T-helper 2 cell treated with Interferon-gamma antibody and Interleukin-4, amounts not matched to agents 5 μg/mL and 100 μg/mL, for 36 hours (primary cell): Measurements from ENCODE around the gene KLF18.
"Not testable (repeated sequence)": the region's sequence is repeated elsewhere in the genome, so short reads cannot be mapped to it uniquely, and the experiment has no call there.

ENCODE experiments used
- DNase-seq: peaks from one replicate; pipeline ENCODE4 v3.0.0; 2021; ENCODE audit warnings: low spot score
- H3K27ac Mint-ChIP-seq: one replicate; pipeline ENCODE4 v1.8.0; 2021; ENCODE audit warnings: mild to moderate bottlenecking, mixed read lengths
- H3K27me3 Mint-ChIP-seq: one replicate; pipeline ENCODE4 v1.8.0; 2021; ENCODE audit warnings: low read depth, mixed read lengths
- H3K36me3 Mint-ChIP-seq: one replicate; pipeline ENCODE4 v1.8.0; 2021; ENCODE audit warnings: low read depth, mixed read lengths
- H3K4me1 Mint-ChIP-seq: one replicate; pipeline ENCODE4 v1.8.0; 2021; ENCODE audit warnings: low read depth, mixed read lengths
- H3K4me3 Mint-ChIP-seq: one replicate; pipeline ENCODE4 v1.8.0; 2022; ENCODE audit warnings: mild to moderate bottlenecking, moderate library complexity, mixed read lengths
- H3K9me3 Mint-ChIP-seq: one replicate; pipeline ENCODE4 v1.8.0; 2021; ENCODE audit warnings: mixed read lengths

Gene KLF18

GRCh38 chr1:44139565-44139964 lies 1.9 kb downstream of the KLF18 start:
- H3K4me1 Mint-ChIP-seq, H3K36me3 Mint-ChIP-seq, H3K9me3 Mint-ChIP-seq, H3K27ac Mint-ChIP-seq, DNase-seq, H3K4me3 Mint-ChIP-seq, H3K27me3 Mint-ChIP-seq: not testable (repeated sequence)

DNA sequence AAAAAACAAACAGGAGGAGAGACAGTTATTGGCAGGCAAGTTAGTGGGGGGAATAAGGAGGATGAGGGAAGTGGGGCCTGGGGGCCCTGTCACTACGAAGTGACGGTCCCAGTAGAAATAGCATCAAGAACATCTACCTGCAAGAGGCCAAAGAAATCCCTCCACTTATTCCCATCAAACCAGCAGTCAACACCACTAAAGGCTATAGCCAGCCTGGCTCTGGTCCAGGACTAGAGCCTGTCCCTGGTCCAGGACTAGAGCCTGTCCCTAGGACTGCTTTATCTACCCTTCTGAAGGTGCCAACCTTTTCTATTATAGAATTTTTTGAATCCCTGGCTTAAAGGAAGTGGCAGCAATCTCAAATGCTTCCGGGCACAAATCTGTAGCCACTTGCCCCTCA lies 3.2 kb downstream of the KLF18 start:
- no peak for DNase-seq
- Mint-ChIP-seq H3K4me3 (no peak overlapping the region), H3K4me1 (no peaks in the 10 kb centered on the region), H3K9me3 (no peaks in the 10 kb centered on the region), H3K36me3 (no peaks in the 10 kb centered on the region), H3K27me3 (peaks cover 4% of the 10 kb centered on the region), H3K27ac (no peak overlapping the region)

- H3K4me3 Mint-ChIP-seq, result no peak overlapping the region
- no peak for DNase-seq
- no peaks in the 10 kb centered on the region for H3K9me3 Mint-ChIP-seq
- peaks cover 4% of the 10 kb centered on the region for H3K27me3 Mint-ChIP-seq
- no peaks in the 10 kb centered on the region for H3K36me3 Mint-ChIP-seq
- no peak overlapping the region for H3K27ac Mint-ChIP-seq
- H3K4me1 Mint-ChIP-seq, result no peaks in the 10 kb centered on the region
Measured at GRCh38 chr1:44135886-44136285, 5.5 kb downstream of the KLF18 start.

DNA sequence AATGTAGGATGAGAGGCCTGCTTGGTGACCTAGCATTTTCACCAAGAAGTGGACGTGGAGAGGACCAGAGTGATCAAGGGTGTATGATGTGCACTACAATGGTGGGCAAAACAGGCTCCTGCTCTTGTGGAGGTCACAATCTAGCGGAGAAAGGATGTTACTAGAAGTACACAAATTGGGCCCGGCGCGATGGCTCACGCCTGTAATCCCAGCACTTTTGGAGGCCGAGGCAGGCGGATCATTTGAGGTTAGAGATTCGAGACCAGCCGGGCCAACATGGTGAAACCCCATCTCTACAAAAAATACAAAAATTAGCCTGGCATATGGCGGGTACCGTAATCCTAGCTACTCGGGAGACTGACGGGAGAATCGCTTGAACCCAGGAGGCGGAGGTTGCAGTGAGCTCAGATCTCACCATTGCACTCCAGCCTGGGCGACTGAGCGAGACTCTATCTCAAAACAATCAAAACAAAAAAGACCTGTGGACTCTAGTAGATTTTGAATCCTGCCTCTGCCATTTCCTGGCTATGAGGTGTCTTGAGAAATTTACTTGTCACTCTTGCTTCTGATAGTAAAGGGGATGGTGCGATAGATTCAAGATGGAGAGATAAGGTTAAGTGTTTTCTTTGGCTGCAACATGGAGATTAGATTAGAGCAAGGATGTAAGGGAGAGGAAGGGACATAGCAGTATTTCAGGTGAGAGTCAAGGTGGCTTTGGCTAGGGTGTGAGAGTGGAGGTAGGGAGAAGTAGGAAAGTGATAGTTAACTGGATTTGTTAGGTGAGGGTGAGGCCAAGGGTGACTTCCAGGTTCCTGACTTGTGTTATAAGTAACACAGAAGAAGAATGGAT lies 7.1 kb downstream of the KLF18 start:
- H3K4me1 Mint-ChIP-seq, result no peaks in the 10 kb centered on the region
- H3K36me3 Mint-ChIP-seq, result no peaks in the 10 kb centered on the region
- peaks cover 4% of the 10 kb centered on the region for H3K27me3 Mint-ChIP-seq
- no peak overlapping the region for H3K4me3 Mint-ChIP-seq
- no peaks in the 10 kb centered on the region for H3K9me3 Mint-ChIP-seq
- DNase-seq, result no peak
- no peak overlapping the region for H3K27ac Mint-ChIP-seq

DNA sequence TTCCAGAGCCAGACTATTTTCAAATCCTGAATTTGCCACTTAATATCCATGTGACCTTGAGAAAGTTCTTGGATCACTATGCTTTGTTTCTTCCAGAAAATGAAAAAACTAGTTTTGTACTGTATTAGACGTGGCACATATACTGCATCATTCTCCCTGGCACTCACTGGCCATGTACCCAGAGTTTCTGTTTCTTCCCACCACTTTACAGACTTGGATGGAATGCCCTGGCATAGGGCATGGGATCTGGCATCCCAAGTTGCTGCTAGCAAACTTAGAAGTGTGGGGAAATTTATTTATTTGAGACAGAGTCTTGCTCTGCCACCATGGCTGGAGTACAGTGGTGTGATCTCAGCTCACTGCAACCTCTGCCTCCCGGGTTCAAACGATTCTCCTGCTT lies 10.0 kb downstream of the KLF18 start:
- H3K9me3 Mint-ChIP-seq, result no peaks in the 10 kb centered on the region
- H3K27ac Mint-ChIP-seq, result no peak overlapping the region
- H3K4me3 Mint-ChIP-seq, result no peak overlapping the region
- peaks cover 10% of the 10 kb centered on the region for H3K27me3 Mint-ChIP-seq
- H3K36me3 Mint-ChIP-seq, result no peaks in the 10 kb centered on the region
- no peak for DNase-seq
- peaks cover 4% of the 10 kb centered on the region for H3K4me1 Mint-ChIP-seq

- no peaks in the 10 kb centered on the region for H3K36me3 Mint-ChIP-seq
- H3K27ac Mint-ChIP-seq, result no peak overlapping the region
Measured at GRCh38 chr1:44129616-44130500, 11.6 kb downstream of the KLF18 start.

GRCh38 chr1:44120398-44120949 lies 21.0 kb downstream of the KLF18 start:
- Mint-ChIP-seq H3K4me1 (no peaks in the 10 kb centered on the region), H3K9me3 (no peaks in the 10 kb centered on the region), H3K27me3 (peaks cover 17% of the 10 kb centered on the region), H3K4me3 (no peak overlapping the region), H3K36me3 (no peaks in the 10 kb centered on the region), H3K27ac (no peak overlapping the region)
- no peak for DNase-seq

More at GRCh38 chr1:44129616-44130500, 11.6 kb downstream of the KLF18 start:
- DNase-seq, result no peak
- no peaks in the 10 kb centered on the region for H3K9me3 Mint-ChIP-seq
- H3K4me1 Mint-ChIP-seq, result peaks cover 4% of the 10 kb centered on the region
- H3K4me3 Mint-ChIP-seq, result no peak overlapping the region
- peaks cover 8% of the 10 kb centered on the region for H3K27me3 Mint-ChIP-seq

DNA sequence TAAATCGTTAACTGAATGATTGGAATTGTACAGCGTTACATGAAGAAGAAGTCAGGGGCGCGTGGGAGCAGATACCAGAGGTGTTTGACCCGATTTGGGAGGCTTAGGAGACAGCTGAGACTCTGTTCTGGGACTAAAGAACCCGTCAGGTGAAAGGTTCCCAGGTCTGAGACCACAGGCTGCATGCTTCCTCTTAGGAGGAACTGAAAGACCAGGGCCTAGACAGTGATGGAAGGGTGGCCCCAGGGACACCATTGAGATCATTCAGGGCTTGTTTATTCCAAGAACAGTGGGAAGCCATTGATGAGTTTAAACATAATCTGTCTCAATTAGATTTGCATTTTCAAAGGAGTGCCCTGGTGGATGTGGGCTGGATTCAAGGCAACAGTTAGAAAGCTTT lies 21.9 kb downstream of the KLF18 start:
- no peak for DNase-seq
- Mint-ChIP-seq H3K36me3 (no peaks in the 10 kb centered on the region), H3K27ac (no peak overlapping the region), H3K4me1 (no peaks in the 10 kb centered on the region), H3K27me3 (peaks cover 17% of the 10 kb centered on the region), H3K9me3 (no peaks in the 10 kb centered on the region), H3K4me3 (no peak overlapping the region)

- no peaks in the 10 kb centered on the region for H3K4me1 Mint-ChIP-seq
- H3K27ac Mint-ChIP-seq, result no peak within 1 kb of the TSS
- no peak within 1 kb of the TSS for H3K4me3 Mint-ChIP-seq
- no peaks in the 10 kb centered on the region for H3K36me3 Mint-ChIP-seq
- H3K27me3 Mint-ChIP-seq, result peaks cover 16% of the 10 kb centered on the region
- no peaks in the 10 kb centered on the region for H3K9me3 Mint-ChIP-seq
- DNase-seq, result no peak
Measured at GRCh38 chr1:44118682-44119081, 22.7 kb downstream of the KLF18 start, which contains the start of gene KLF17. KLF17 (plus strand) TSS chr1:44118821; CDS start chr1:44118908, 87 bp downstream.

DNA sequence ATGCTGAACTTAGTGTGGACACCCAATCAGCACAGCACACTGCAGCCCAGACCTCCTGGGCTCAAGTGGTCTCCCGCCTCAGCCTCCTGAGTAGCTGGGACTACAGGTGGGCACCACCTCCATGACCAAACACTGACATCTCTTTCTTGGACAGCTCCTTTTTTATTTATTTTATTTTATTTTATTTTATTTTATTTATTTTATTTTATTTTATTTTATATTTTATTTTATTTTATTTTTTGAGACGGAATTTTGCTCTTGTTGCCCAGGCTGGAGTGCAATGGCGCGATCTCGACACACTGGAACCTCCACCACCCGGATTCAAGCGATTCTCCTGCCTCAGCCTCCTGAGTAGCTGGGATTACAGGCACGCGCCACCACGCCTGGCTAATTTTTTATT lies 24.2 kb downstream of the KLF18 start:
- peaks cover 17% of the 10 kb centered on the region for H3K27me3 Mint-ChIP-seq
- H3K4me1 Mint-ChIP-seq, H3K27ac Mint-ChIP-seq, H3K9me3 Mint-ChIP-seq, H3K4me3 Mint-ChIP-seq, DNase-seq, H3K36me3 Mint-ChIP-seq: not testable (repeated sequence)

DNA sequence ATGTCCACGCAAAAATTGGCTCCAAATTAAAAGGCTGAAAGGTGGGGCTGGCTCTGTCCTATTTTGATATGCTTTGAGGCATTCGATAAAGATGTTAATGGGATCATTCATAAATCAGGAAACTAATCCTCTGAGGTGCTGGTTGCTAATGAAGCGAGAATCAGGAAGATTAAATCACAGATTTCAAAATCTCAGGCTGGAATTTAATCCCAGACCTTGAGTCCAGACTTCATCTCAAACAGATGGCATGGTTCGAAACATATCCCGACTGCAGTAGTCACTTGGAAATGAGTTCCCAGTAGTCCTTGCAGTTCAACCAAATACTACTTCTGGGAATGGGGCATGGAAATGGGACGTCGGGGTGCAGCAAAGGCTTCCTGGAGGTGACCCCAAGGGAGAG lies 27.3 kb downstream of the KLF18 start:
- Mint-ChIP-seq H3K4me1 (peaks cover 1% of the 10 kb centered on the region), H3K27ac (no peak overlapping the region), H3K9me3 (no peaks in the 10 kb centered on the region), H3K27me3 (peaks cover 10% of the 10 kb centered on the region), H3K36me3 (no peaks in the 10 kb centered on the region), H3K4me3 (no peak overlapping the region)
- no peak for DNase-seq

DNA sequence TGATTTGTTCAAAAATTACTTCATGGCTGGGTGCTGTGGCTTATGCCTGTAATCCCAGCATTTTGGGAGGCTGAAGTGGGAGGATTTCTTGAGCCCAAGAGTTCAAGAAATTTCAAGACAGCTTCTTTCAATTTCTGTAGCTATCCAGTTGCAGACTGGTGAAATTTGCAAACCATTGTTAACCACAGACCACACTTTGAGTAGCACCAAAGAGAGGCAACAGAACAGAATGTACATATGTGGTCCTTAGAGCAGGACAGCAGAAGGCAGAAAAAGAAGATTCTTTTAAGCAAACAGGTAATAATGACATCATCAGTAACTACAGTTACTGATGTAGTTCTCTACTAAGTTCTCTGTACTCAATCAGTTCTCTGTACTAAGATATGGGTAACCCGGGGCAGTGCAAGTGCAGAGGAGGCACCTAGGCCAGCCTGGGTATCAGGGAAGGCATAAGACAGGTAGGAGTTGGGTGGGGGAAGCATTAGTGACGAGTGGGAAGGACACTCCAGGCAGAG lies 28.3 kb downstream of the KLF18 start:
- Mint-ChIP-seq H3K27ac (no peak overlapping the region), H3K27me3 (peaks cover 12% of the 10 kb centered on the region), H3K9me3 (no peaks in the 10 kb centered on the region), H3K4me3 (no peak overlapping the region), H3K36me3 (no peaks in the 10 kb centered on the region), H3K4me1 (peaks cover 1% of the 10 kb centered on the region)
- no peak for DNase-seq

DNA sequence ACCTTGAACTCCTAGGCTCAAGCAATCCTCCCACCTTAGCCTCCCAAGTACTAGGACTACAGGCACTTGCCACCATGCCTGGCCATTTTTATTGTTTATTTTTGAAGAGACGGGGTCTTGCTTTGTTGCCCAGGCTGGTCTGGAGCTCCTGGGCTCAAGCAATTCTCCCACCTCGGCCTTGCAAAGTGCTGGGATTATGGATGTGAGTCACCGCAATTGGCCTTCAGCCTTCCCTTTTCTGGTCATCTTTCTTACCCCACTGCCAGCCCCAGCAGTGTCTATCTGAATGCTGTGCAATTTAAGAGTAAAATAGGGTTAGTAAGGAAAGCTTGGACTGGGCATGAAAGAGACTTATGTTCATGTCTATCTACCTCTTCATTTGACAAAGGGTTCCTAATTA lies 28.9 kb downstream of the KLF18 start:
- peaks cover 14% of the 10 kb centered on the region for H3K27me3 Mint-ChIP-seq
- H3K36me3 Mint-ChIP-seq, result no peaks in the 10 kb centered on the region
- H3K9me3 Mint-ChIP-seq, result no peaks in the 10 kb centered on the region
- H3K27ac Mint-ChIP-seq, result no peak overlapping the region
- H3K4me3 Mint-ChIP-seq, result no peak overlapping the region
- peaks cover 1% of the 10 kb centered on the region for H3K4me1 Mint-ChIP-seq
- no peak for DNase-seq

GRCh38 chr1:44111861-44112260 lies 29.6 kb downstream of the KLF18 start:
- H3K36me3 Mint-ChIP-seq, result no peaks in the 10 kb centered on the region
- peaks cover 14% of the 10 kb centered on the region for H3K27me3 Mint-ChIP-seq
- no peak overlapping the region for H3K27ac Mint-ChIP-seq
- H3K9me3 Mint-ChIP-seq, result no peaks in the 10 kb centered on the region
- no peak for DNase-seq
- H3K4me3 Mint-ChIP-seq, result no peak overlapping the region
- peaks cover 1% of the 10 kb centered on the region for H3K4me1 Mint-ChIP-seq
